HG03135 (cell line): ENCODE results near the gene CARMIL1.

Experiments used
- ATAC-seq: cut with Tn5 transposase; IDR thresholded peaks from one replicate; pipeline ENCODE4 v1.9.1; 2021; ENCODE audit warnings: mild to moderate bottlenecking, moderate library complexity; ENCODE audit not compliant: unreplicated experiment

Gene CARMIL1

GRCh38 chr6:25497383-25498040 lies 218.3 kb downstream of the CARMIL1 start:
- no peak for ATAC-seq

- ATAC-seq = no peak
These were observed 219.3 kb downstream of the CARMIL1 start for GRCh38 chr6:25498505-25498904.

- no peak for ATAC-seq
These were observed 220.6 kb downstream of the CARMIL1 start for GRCh38 chr6:25499615-25500235.

GRCh38 chr6:25503686-25504085 lies 224.5 kb downstream of the CARMIL1 start:
- ATAC-seq = no peak

DNA sequence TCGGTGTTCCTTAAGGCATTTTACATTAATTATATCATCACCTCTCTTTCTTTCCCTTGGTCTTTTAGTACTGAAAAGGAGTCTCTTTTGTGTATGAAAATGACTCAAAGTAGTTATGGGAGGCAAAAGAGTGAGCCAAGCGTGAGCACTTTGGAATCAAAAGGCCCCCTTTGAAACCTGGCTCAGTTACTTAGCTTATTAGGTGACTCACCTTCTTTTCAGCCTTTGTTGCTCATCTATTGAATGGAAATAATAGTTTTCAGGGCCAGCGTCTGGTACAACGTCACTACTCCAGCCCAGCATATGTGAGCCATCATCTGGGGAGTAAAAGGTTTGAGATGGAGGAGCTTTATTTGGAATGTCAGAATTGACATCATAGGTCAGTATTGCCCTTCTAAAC lies 225.5 kb downstream of the CARMIL1 start:
- no peak for ATAC-seq

DNA sequence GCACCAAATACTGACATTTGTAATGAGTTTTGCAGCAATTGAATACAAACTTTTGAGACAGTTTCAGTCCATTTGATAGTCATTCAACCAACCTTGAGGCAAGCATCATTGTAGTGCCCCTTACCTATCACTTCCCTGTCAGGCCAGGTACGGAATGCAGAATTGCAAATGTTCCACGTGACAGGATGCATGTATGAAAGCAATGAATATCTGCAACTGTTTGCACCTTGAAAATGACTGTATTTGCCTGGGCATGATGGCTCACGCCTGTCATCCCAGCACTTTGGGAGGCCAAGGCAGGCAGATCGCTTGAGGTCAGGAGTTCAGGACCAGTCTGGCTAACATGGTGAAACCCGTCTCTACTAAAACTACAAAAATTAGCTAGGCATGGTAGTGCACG lies 226.8 kb downstream of the CARMIL1 start:
- ATAC-seq = no peak

DNA sequence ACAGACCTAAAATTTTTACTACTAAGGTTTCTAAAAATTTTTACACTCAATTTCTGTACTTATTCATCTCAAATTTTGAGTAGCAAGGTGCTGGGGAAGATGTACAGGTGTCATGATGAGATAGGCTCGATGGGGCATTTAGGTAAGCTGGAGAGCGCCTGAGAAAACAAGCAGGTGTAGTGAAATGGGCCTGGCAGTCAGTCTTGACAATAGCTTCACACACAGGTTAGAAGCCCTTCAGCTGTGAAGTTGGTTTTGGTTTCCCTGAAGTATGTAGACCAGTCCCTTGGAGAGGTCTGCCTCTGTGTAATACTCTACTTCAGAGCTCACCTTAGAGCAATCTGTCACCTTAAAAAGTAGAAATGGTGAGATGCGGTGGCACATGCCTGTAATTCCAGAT lies 228.9 kb downstream of the CARMIL1 start:
- no peak for ATAC-seq

DNA sequence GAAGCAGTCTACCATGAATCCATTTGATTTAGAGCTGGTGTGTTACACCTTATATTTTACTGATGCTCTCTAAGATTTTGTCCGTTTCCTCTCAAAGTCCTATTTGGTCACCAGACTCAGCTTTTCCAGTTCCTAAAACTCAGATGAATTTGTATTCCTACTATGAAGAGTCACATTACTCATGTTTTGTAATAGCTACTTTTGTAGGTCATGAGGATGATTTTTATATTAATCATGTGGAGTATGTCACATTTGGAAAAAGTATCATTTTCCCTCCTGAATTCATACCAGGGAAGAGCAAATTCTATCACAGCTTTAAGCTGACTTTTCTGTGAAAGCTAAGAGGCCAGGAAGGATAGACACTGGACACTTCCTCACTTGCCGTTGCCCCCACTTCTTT lies 232.2 kb downstream of the CARMIL1 start:
- ATAC-seq = no peak

- no peak for ATAC-seq
These were observed 233.4 kb downstream of the CARMIL1 start for GRCh38 chr6:25512560-25512959.

GRCh38 chr6:25519856-25520255 lies 240.7 kb downstream of the CARMIL1 start:
- no peak for ATAC-seq

DNA sequence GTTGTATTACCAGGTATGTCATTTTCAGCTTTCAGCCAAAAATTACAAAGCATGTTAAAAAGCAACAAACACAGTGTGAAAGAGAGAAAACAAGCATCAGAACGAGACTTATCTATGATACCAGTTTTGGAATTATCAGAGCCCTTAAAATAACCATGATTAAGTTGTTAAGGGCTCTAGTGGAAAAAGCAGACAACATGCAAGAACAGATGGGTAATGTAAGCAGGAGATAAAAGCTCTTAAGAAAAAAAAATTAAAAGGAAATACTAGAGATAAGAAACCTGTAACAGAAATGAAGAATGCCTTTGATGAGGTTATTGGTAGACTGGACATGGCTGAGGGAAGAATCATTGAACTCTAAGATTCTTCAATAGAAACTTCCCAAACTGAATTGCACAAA lies 245.4 kb downstream of the CARMIL1 start:
- no peak for ATAC-seq

- no peak for ATAC-seq
These were observed 245.9 kb downstream of the CARMIL1 start for GRCh38 chr6:25525078-25525477.

DNA sequence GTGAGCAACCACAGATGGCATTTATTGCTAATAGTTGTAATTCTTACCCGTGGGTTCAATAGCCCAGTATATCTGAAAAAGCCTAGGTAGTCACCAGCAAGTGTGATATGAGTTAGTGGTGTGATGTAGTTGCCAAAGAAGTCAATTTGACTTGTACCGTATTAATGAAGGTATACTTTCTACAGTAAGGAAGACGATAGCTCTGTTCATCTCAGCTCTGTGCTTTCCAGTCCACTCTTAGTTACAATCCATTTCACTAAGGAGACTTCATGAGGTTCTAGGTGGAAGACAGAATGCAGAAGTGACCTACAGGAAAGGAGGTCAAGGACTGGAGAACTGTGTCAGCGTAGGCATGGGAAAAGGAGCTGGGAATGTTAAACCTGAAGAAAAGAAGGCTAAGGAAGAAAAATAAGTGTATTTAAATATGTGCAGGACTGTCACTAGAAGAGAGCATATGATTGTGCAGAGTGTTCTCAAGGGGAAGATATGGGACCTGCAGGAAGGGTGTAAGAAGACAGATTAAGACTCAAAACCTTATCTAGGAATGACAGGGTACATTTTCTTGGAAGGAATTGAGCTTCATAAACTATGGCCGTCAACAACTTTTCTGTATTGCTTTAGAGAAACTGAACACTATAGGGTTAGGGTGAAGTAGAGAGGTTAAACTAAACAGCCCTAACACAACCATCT lies 255.9 kb downstream of the CARMIL1 start:
- ATAC-seq = no peak

DNA sequence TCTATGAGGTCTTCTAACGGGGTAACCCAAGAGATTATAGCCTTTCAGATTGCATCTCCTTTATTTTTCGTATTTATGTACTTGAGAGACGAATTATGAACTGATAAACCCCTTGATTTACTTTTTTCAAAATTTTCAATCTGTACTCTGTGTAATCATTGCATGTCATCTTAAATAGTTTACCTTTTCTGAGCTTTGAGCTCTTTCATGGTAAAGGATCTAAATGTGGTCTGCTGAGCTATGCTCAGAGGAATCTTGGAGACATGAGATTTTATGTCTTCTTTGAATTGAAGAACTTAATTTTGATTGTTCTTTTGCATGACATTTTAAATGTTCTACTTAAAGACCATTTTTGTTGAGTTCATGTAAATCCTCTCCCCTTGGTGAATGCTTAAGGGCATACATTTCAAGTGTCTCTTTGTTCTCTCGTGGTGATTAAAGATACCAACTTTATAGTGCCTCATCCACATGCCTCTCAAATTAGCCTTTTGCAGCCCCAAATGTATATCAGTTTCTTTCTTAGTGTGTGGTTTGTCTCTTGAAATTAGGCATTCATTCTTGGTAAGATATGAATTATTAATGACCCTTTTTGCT lies 256.6 kb downstream of the CARMIL1 start:
- no peak for ATAC-seq

GRCh38 chr6:25536781-25537180 lies 257.6 kb downstream of the CARMIL1 start:
- no peak for ATAC-seq

DNA sequence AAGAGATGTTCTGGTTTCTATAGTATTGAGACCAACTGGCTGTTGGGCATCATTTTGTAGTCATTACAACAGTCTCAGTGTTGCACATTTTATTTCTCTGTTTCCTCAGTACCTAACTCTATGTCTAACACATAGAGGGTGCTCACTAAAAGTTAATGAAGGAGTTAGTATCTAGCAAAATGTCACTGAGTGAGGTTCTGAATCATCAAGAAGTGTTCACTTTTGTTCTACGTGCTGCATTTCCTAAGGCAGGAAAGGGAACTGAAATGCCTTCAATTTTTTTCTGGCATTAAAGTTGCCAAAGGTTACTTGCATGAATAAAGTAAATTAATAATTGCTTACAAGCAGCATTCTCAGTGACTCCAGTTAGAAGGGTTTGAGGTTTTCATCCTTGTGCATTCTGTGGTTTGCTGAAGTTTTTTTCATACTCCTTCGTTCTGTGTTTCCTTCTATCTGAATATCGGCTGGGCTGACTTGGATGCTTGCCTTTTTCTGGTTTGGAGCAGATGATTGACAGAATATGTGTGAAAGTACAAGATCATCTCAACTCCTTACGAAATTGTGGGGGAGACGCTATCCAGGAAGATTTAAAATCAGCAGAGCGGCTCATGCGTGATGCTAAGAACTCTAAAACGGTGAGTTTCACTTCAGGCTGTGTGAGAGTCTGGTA lies 258.3 kb downstream of the CARMIL1 start:
- no peak for ATAC-seq

- ATAC-seq = no peak
These were observed 262.1 kb downstream of the CARMIL1 start for GRCh38 chr6:25541228-25541627.

- no peak for ATAC-seq
These were observed 264.1 kb downstream of the CARMIL1 start for GRCh38 chr6:25542984-25543910.

DNA sequence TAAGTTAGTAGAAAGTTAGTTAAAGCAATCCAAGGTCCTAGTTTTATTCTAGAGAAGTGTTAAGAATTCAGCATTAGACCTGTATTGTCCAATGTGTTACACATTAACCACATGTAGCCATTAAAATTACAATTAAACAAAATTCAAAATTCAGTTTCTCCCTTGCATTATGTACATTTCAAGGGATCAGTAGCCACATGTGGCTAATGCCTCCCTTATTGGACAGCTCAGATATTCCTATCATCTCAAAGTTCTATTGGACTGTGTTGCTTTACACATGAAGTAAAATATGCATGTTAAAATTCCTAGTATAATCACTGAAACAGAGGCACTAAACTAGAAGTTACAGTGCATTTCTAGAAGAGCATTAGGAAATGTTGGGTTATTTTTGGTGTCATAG lies 265.7 kb downstream of the CARMIL1 start:
- ATAC-seq = no peak

DNA sequence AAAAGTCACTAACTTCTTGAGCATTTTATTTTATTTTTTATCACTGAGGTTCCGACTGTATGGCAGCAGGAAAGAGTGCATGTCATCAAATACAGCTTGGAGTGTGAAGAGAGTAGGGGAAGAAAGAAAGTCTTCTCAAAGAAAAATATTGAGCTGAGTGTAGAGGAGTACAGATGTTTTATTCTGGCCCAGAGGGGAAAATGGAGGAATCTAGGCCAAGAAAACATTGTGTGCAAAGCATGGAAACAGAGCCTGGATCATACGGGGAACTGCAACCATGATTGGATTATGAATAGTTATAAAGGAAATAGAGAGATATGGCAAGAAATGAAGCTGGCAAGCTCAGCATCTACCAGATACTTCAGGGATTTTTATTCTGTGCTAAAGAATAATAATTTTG lies 268.6 kb downstream of the CARMIL1 start:
- ATAC-seq = no peak
